ENCODE measurements around the gene TMED9. TPM values are rescaled to one million over a fixed set of nuclear protein-coding genes. Genes with fewer than 3 reads are reported as not detected.
"Not testable (repeated sequence)": the region's sequence is repeated elsewhere in the genome, so short reads cannot be mapped to it uniquely, and the experiment has no call there.

The TMED9 gene
- total RNA-seq, 1 donor from 2014 or later = 91.9 TPM

GRCh38 chr5:177606071-177607051, 14.4 kb downstream of the TMED9 start:
- no peak for DNase-seq

- no peak for DNase-seq
Observed at GRCh38 chr5:177607115-177607451, 15.1 kb downstream of the TMED9 start.

- peak; percentile 88 for DNase-seq
Observed at GRCh38 chr5:177607452-177608192, 15.6 kb downstream of the TMED9 start.

GRCh38 chr5:177608243-177609075, 16.5 kb downstream of the TMED9 start:
- DNase-seq = no peak

GRCh38 chr5:177609076-177610059, 17.4 kb downstream of the TMED9 start:
- DNase-seq = no peak

GRCh38 chr5:177610131-177610769, 18.2 kb downstream of the TMED9 start:
- DNase-seq = no peak

GRCh38 chr5:177610770-177611445, 18.9 kb downstream of the TMED9 start:
- DNase-seq = no peak

- DNase-seq = no peak
Observed at GRCh38 chr5:177611446-177612214, 19.6 kb downstream of the TMED9 start.

GRCh38 chr5:177612215-177612673, 20.2 kb downstream of the TMED9 start:
- no peak for DNase-seq

- no peak for DNase-seq
Observed at GRCh38 chr5:177620560-177620959, 28.6 kb downstream of the TMED9 start.

- DNase-seq = not testable (repeated sequence)
Observed at GRCh38 chr5:177624172-177624571, 32.2 kb downstream of the TMED9 start.

- not testable (repeated sequence) for DNase-seq
Observed at GRCh38 chr5:177630186-177630585, 38.2 kb downstream of the TMED9 start.

- DNase-seq = not testable (repeated sequence)
Observed at GRCh38 chr5:177634912-177635311, 42.9 kb downstream of the TMED9 start.

GRCh38 chr5:177645462-177645861, 53.5 kb downstream of the TMED9 start:
- DNase-seq = not testable (repeated sequence)

Other genes starting within 250 kb of the TMED9 start
- gene LMAN2, start 240.5 kb upstream of the TMED9 start, total RNA-seq = 159 TPM
- gene RGS14, start 234.3 kb upstream of the TMED9 start, total RNA-seq = 14.8 TPM
- not detected for gene SLC34A1, start 207.8 kb upstream of the TMED9 start, total RNA-seq
- gene PFN3, start 191.5 kb upstream of the TMED9 start, total RNA-seq = not detected
- 0.51 TPM for gene F12, start 182.6 kb upstream of the TMED9 start, total RNA-seq
- 19.9 TPM for gene GRK6, start 165.5 kb upstream of the TMED9 start, total RNA-seq
- 0.72 TPM for gene PRR7, start 145.4 kb upstream of the TMED9 start, total RNA-seq
- 58.3 TPM for gene DBN1, start 118.6 kb upstream of the TMED9 start, total RNA-seq
- 83.0 TPM for gene PDLIM7, start 94.6 kb upstream of the TMED9 start, total RNA-seq
- gene DOK3, start 82.4 kb upstream of the TMED9 start, total RNA-seq = 6.7 TPM
- gene DDX41, start 75.2 kb upstream of the TMED9 start, total RNA-seq = 46.4 TPM
- gene FAM193B, start 37.6 kb upstream of the TMED9 start, total RNA-seq = 28.1 TPM
- gene B4GALT7, start 7.9 kb downstream of the TMED9 start, total RNA-seq = 14.5 TPM
- gene FAM153A, start 190.7 kb downstream of the TMED9 start, total RNA-seq = 1.0 TPM

All from tongue (tissue), 2 donors.